Esophagus squamous epithelium (tissue), 4 donors: ENCODE data around the gene DERA.

ENCODE experiments used
- POLR2A ChIP-seq, 4 donors: fragments of 450-650 bp; IDR thresholded peaks; one replicate each; pipeline ENCODE4 v1.6.1; 2017; ENCODE audit warnings: antibody characterized with exemption in 4 of 4, mild to moderate bottlenecking in 4 of 4, moderate library complexity in 3 of 4
- TF ChIP-seq, protein P1 (sequence below), 6 experiments: fragments of 450-650 bp in 4 of 6; fragments of 200-600 bp in 2 of 6; sonication (generic) in 2 of 6; IDR thresholded peaks; one replicate each; pipeline ENCODE4 v1.5.1; 2016 to 2019; ENCODE audit warnings: antibody characterized with exemption in 6 of 6, mild to moderate bottlenecking in 4 of 6, moderate library complexity in 4 of 6

DNA sequence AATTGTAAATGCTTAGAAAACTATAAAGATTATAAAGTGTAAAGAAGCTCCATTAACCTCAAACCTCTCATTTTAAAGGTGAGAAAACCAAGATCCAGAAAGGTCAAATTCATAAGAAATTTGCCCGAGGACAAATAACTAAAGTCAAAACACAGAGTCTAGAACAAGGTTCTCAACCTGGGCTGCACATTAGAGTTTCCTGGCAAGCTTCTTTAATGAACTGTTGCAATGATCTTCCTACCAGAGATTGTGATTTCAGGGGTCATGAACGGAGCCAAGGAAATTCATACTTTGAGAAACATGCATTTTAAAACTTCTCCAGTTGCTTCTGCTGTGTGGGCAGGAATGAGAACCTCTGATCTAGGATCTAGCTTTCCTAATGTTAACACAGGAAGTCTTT lies 86.8 kb downstream of the DERA start:
- no peak for TF ChIP-seq POLR2A (IDR thresholded peaks at IDR 0.05)
- TF ChIP-seq, protein P1, sequence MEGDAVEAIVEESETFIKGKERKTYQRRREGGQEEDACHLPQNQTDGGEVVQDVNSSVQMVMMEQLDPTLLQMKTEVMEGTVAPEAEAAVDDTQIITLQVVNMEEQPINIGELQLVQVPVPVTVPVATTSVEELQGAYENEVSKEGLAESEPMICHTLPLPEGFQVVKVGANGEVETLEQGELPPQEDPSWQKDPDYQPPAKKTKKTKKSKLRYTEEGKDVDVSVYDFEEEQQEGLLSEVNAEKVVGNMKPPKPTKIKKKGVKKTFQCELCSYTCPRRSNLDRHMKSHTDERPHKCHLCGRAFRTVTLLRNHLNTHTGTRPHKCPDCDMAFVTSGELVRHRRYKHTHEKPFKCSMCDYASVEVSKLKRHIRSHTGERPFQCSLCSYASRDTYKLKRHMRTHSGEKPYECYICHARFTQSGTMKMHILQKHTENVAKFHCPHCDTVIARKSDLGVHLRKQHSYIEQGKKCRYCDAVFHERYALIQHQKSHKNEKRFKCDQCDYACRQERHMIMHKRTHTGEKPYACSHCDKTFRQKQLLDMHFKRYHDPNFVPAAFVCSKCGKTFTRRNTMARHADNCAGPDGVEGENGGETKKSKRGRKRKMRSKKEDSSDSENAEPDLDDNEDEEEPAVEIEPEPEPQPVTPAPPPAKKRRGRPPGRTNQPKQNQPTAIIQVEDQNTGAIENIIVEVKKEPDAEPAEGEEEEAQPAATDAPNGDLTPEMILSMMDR (IDR thresholded peaks at IDR 0.05): no peak
